Brain microvascular endothelial cell (primary cell): ENCODE measurements around the gene KRTAP2-1.
"Not testable (repeated sequence)": the region's sequence is repeated elsewhere in the genome, so short reads cannot be mapped to it uniquely, and the experiment has no call there.

Source experiments
- DNase-seq: peaks from one replicate; pipeline ENCODE4 v3.0.0-alpha.2; 2020
- H3K27ac ChIP-seq: fragments of 250-450 bp; sonication (Bioruptor Pico); 2 replicates; pipeline ENCODE4 v1.5.1; 2020; ENCODE audit warnings: mild to moderate bottlenecking, moderate library complexity
- H3K27me3 ChIP-seq: fragments of 250-450 bp; sonication (Bioruptor Pico); replicated peaks from 2 replicates; pipeline ENCODE4 v1.5.1; 2020; ENCODE audit warnings: mild to moderate bottlenecking
- H3K36me3 ChIP-seq: fragments of 250-450 bp; sonication (Bioruptor Pico); replicated peaks from 2 replicates; pipeline ENCODE4 v1.5.1; 2020; ENCODE audit warnings: mild to moderate bottlenecking
- H3K4me3 ChIP-seq: 2 replicates; pipeline ENCODE4 v1.5.1; 2011; ENCODE audit warnings: low read depth, mild to moderate bottlenecking, control low read depth, low read length, moderate library complexity
- CTCF ChIP-seq: IDR thresholded peaks from 2 replicates; pipeline ENCODE4 v1.5.1; 2011; ENCODE audit warnings: low read depth, mild to moderate bottlenecking, moderate library complexity, low read length, control low read depth, inconsistent platforms; ENCODE audit errors: missing control alignments
- in situ Hi-C: cut with HindIII; loops from 2 replicates; pipeline ENCODE4 v1.10.0; 2017; ENCODE audit warnings: low sequenced_read_pairs, low pct_ligation_motif_present

KRTAP2-1 gene

GRCh38 chr17:41002814-41003213 is 44.3 kb downstream of the KRTAP2-1 start:
- Histone ChIP-seq H3K27me3 (no peaks in the 10 kb centered on the region), H3K27ac (no peak overlapping the region), H3K4me3 (no peak overlapping the region), H3K36me3 (no peaks in the 10 kb centered on the region)
- TF ChIP-seq CTCF: no peak
- in situ Hi-C loops: no loop called here
- no peak for DNase-seq

GRCh38 chr17:41001795-41002194 is 45.3 kb downstream of the KRTAP2-1 start:
- H3K27ac ChIP-seq: no peak overlapping the region
- TF ChIP-seq CTCF: no peak
- DNase-seq: no peak
- no peaks in the 10 kb centered on the region for H3K27me3 ChIP-seq
- in situ Hi-C loops: no loop called here
- no peak overlapping the region for H3K4me3 ChIP-seq
- H3K36me3 ChIP-seq: no peaks in the 10 kb centered on the region

GRCh38 chr17:40999563-40999962 is 47.6 kb downstream of the KRTAP2-1 start, which contains the start of gene KRTAP3-2:
KRTAP3-2 (minus strand) TSS chr17:40999906; CDS start chr17:40999853, 53 bp downstream.
- in situ Hi-C loops, H3K4me3 ChIP-seq, H3K36me3 ChIP-seq, H3K27ac ChIP-seq, H3K27me3 ChIP-seq, DNase-seq: not testable (repeated sequence)

GRCh38 chr17:40997361-40997760 is 49.8 kb downstream of the KRTAP2-1 start:
- no peak for TF ChIP-seq CTCF
- in situ Hi-C loops: no loop called here
- no peaks in the 10 kb centered on the region for H3K27me3 ChIP-seq

GRCh38 chr17:40996829-40997228 is 50.3 kb downstream of the KRTAP2-1 start:
- Histone ChIP-seq H3K27me3 (no peaks in the 10 kb centered on the region), H3K27ac (no peak overlapping the region), H3K4me3 (no peak overlapping the region), H3K36me3 (no peaks in the 10 kb centered on the region)
- TF ChIP-seq CTCF: no peak
- in situ Hi-C loops: no loop called here
- DNase-seq: no peak

More at GRCh38 chr17:40997361-40997760, 49.8 kb downstream of the KRTAP2-1 start:
- DNase-seq: no peak
- Histone ChIP-seq H3K27ac (no peak overlapping the region), H3K4me3 (no peak overlapping the region), H3K36me3 (no peaks in the 10 kb centered on the region)
